ENCODE data around the gene ARF3. TPM values are rescaled to one million over a fixed set of nuclear protein-coding genes. Genes with fewer than 3 reads are reported as not detected.

ARF3 gene
- total RNA-seq, 1 experiment from 2014 or later = 263 TPM

DNA sequence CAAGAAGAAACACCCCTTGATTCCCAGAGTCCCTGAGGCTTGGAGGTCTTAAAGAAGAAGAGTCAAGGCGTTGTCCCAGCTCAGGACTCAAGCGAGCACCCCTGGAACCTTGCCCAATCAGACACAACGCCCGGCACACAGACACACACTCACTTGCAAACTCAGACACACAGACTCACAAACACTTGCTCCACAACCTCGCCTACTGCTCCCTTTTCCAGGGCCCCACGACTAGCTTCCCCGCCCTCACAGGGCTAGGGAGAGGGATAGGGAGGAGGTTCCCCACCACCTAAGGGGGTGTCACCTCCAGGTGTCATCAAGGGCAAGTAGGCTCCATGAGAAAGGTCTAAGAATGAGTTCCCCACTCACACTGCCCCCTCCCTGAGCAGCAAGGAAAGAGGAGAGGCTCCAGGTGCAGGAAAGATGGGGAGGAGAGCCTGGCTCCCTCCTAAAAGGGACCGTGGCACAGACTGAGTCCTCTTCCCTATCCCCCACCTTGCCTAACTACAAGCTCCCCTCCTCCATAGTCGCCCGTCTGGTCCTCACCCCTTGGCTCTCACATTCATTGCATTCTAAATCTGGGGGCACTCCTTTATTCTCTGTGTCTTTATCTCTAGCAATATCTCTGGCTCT is 13.5 kb upstream of the ARF3 start:
- peak overlapping the region; percentile 58 to 86 for H3K4me3 Mint-ChIP-seq
- Histone ChIP-seq H4K5ac (ENCODE audit: insufficient read length, low read depth, low read length) (no peak overlapping the region), H2BK12ac (ENCODE audit: insufficient read length, low read depth, low read length) (no peak overlapping the region), H3T11ph (ENCODE audit: low read length) (no peak overlapping the region), H3K56ac (ENCODE audit: insufficient read length, low read depth, low read length) (no peak overlapping the region), H3K27me3 (ENCODE audit: insufficient read depth, low read length) (peaks cover 77% of the 10 kb centered on the region), H2BK120ac (ENCODE audit: low read depth, low read length, poor library complexity, severe bottlenecking) (no peak overlapping the region), H2AFZ (ENCODE audit: low read length) (no peak overlapping the region), H3K4me2 (ENCODE audit: insufficient read depth, insufficient read length, low read length) (peak overlapping the region; percentile 67), H4K20me1 (ENCODE audit: control insufficient read depth, insufficient read depth, insufficient read length) (no peaks in the 10 kb centered on the region), H3K9ac (ENCODE audit: extremely low read depth, insufficient read length, low read length) (no peak overlapping the region), H3K14ac (ENCODE audit: insufficient read depth, low read length) (no peak overlapping the region), H3K27ac (ENCODE audit: insufficient read length, low read depth, low read length) (no peak overlapping the region), H3K18ac (ENCODE audit: insufficient read length, low read depth, low read length) (no peak overlapping the region), H2BK5ac (ENCODE audit: insufficient read length, low read length) (no peak overlapping the region), H3K23me2 (ENCODE audit: insufficient read length, low read depth, low read length, poor library complexity, severe bottlenecking) (peaks cover 9% of the 10 kb centered on the region), H3K4ac (ENCODE audit: low read depth, low read length) (no peak overlapping the region), H4K8ac (replicated peaks; ENCODE audit: insufficient read length, low read depth, low read length) (no peak overlapping the region), H2BK20ac (ENCODE audit: low read depth, low read length, poor library complexity, severe bottlenecking) (no peak overlapping the region), H3K23ac (ENCODE audit: insufficient read length, low read depth, low read length) (no peak overlapping the region), H3K79me1 (ENCODE audit: insufficient read depth, low read depth, low read length, poor library complexity, severe bottlenecking) (no peaks in the 10 kb centered on the region), H3K9me3 (ENCODE audit: control insufficient read depth, low read depth, low read length) (no peaks in the 10 kb centered on the region), H3K79me2 (ENCODE audit: insufficient read depth, low read length) (no peaks in the 10 kb centered on the region), H4K91ac (ENCODE audit: insufficient read length, low read depth, low read length) (no peak overlapping the region), H2AK5ac (ENCODE audit: insufficient read length, low read length) (no peak overlapping the region), H2BK15ac (ENCODE audit: low read depth, low read length) (no peak overlapping the region), H3K4me1 (ENCODE audit: insufficient read depth, low read length) (peaks cover 6% of the 10 kb centered on the region)
- H3K9me3 Mint-ChIP-seq = peaks cover 0 to 2% of the 10 kb centered on the region in 2 experiments; a peak in 3 of 5 replicates
- no CpG with 5 or more reads among the region's 10 CpGs for WGBS (ENCODE audit: extremely low coverage, insufficient read length, low lambda C conversion rate)
- peaks cover 46 to 53% of the 10 kb centered on the region in 2 experiments for H3K4me1 Mint-ChIP-seq
- peaks cover 89% of the 10 kb centered on the region for H3K27me3 Mint-ChIP-seq (ENCODE audit: low read depth)
- DNase-seq = no peak
- no peaks in the 10 kb centered on the region; a peak in 1 of 7 replicates for H3K36me3 Mint-ChIP-seq (ENCODE audit: insufficient read depth in 1 of 3, low read depth in 3 of 3)
- peak overlapping the region in 1 of 3 experiments; percentile 69; a peak in 1 of 7 replicates for H3K27ac Mint-ChIP-seq
- TF ChIP-seq, protein P1, sequence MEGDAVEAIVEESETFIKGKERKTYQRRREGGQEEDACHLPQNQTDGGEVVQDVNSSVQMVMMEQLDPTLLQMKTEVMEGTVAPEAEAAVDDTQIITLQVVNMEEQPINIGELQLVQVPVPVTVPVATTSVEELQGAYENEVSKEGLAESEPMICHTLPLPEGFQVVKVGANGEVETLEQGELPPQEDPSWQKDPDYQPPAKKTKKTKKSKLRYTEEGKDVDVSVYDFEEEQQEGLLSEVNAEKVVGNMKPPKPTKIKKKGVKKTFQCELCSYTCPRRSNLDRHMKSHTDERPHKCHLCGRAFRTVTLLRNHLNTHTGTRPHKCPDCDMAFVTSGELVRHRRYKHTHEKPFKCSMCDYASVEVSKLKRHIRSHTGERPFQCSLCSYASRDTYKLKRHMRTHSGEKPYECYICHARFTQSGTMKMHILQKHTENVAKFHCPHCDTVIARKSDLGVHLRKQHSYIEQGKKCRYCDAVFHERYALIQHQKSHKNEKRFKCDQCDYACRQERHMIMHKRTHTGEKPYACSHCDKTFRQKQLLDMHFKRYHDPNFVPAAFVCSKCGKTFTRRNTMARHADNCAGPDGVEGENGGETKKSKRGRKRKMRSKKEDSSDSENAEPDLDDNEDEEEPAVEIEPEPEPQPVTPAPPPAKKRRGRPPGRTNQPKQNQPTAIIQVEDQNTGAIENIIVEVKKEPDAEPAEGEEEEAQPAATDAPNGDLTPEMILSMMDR (conservative IDR thresholded peaks at IDR 0.05) = no peak
